ENCODE data around the gene WDR91.
"Not testable (repeated sequence)": the region's sequence is repeated elsewhere in the genome, so short reads cannot be mapped to it uniquely, and the experiment has no call there.

WDR91 gene

GRCh38 chr7:135174941-135175340 lies 36.4 kb downstream of the WDR91 start:
- no peak for DNase-seq

GRCh38 chr7:135173916-135174315 lies 37.4 kb downstream of the WDR91 start:
- not testable (repeated sequence) for DNase-seq

- DNase-seq = not testable (repeated sequence)
Observed at GRCh38 chr7:135171581-135172291, 39.6 kb downstream of the WDR91 start.

- DNase-seq = not testable (repeated sequence)
Observed at GRCh38 chr7:135170998-135171481, 40.3 kb downstream of the WDR91 start.

- DNase-seq = peak; percentile 73 to 84 (median 82)
Observed at GRCh38 chr7:135170274-135170997, 40.9 kb downstream of the WDR91 start, which contains the start of gene CYREN. Gene CYREN, minus strand, starts transcription at chr7:135170707. Its CDS starts 1,785 bp downstream, at chr7:135168922.

GRCh38 chr7:135169964-135170273 lies 41.4 kb downstream of the WDR91 start:
- peak in 1 of 6 experiments; percentile 35 for DNase-seq

GRCh38 chr7:135169141-135169963 lies 42.0 kb downstream of the WDR91 start:
- DNase-seq = peak in 3 of 6 experiments; percentile 19 to 34 (median 32)

- DNase-seq = no peak
Observed at GRCh38 chr7:135168489-135169140, 42.7 kb downstream of the WDR91 start.

GRCh38 chr7:135168001-135168400 lies 43.3 kb downstream of the WDR91 start:
- DNase-seq = peak in 4 of 6 experiments; percentile 9 to 36 (median 12)

- DNase-seq = no peak
Observed at GRCh38 chr7:135167365-135167917, 43.9 kb downstream of the WDR91 start.

GRCh38 chr7:135166338-135166990 lies 44.9 kb downstream of the WDR91 start:
- no peak for DNase-seq

- no peak for DNase-seq
Observed at GRCh38 chr7:135165862-135166261, 45.5 kb downstream of the WDR91 start.

- no peak for DNase-seq
Observed at GRCh38 chr7:135164357-135165061, 46.8 kb downstream of the WDR91 start.

GRCh38 chr7:135162382-135163001 lies 48.8 kb downstream of the WDR91 start:
- no peak for DNase-seq

- DNase-seq = no peak
Observed at GRCh38 chr7:135161669-135162068, 49.7 kb downstream of the WDR91 start.

- no peak for DNase-seq
Observed at GRCh38 chr7:135160858-135161653, 50.3 kb downstream of the WDR91 start.

GRCh38 chr7:135160098-135160857 lies 51.0 kb downstream of the WDR91 start:
- DNase-seq = no peak

- no peak for DNase-seq
Observed at GRCh38 chr7:135159359-135160085, 51.8 kb downstream of the WDR91 start.
